Mesothelial cell of epicardium (in vitro differentiated cells): Measurements from ENCODE around the gene CTNND2. TPM values are rescaled to one million over a fixed set of nuclear protein-coding genes. Genes with fewer than 3 reads are reported as not detected.

Experiments used
- DNase-seq, 2 experiments: peaks; one replicate each; pipeline ENCODE4 v3.0.0; 2021; ENCODE audit warnings: low spot score in 2 of 2; ENCODE audit not compliant: unreplicated experiment in 2 of 2
- H3K27ac Mint-ChIP-seq: 2 replicates; pipeline ENCODE4 v1.8.0; 2021; ENCODE audit warnings: mixed read lengths
- H3K27me3 Mint-ChIP-seq: 2 replicates; pipeline ENCODE4 v1.8.0; 2021; ENCODE audit warnings: low read depth, mixed read lengths
- H3K36me3 Mint-ChIP-seq: 2 replicates; pipeline ENCODE4 v1.8.0; 2021; ENCODE audit warnings: mixed read lengths
- H3K4me1 Mint-ChIP-seq: 2 replicates; pipeline ENCODE4 v1.8.0; 2021; ENCODE audit warnings: mixed read lengths
- H3K4me3 Mint-ChIP-seq: 2 replicates; pipeline ENCODE4 v1.8.0; 2021; ENCODE audit warnings: mild to moderate bottlenecking, moderate library complexity, mixed read lengths
- H3K9me3 Mint-ChIP-seq: 2 replicates; pipeline ENCODE4 v1.8.0; 2021; ENCODE audit warnings: mixed read lengths
- CTCF ChIP-seq: fragments of 200-600 bp; sonication (generic); IDR thresholded peaks from one replicate; pipeline ENCODE4 v1.5.0; 2021; ENCODE audit warnings: antibody characterized with exemption; ENCODE audit not compliant: unreplicated experiment
- total RNA-seq: library from RNA; stranded (reverse); gene quantifications from 3 replicates; pipeline ENCODE4 v1.2.1, GENCODE V29; 2021

Gene CTNND2
- total RNA-seq, 1 donor from 2014 or later = 7.9 TPM

- no peak for DNase-seq
- no peaks in the 10 kb centered on the region for H3K36me3 Mint-ChIP-seq
- TF ChIP-seq CTCF = no peak
- peaks cover 24% of the 10 kb centered on the region for H3K9me3 Mint-ChIP-seq
- peaks cover 15% of the 10 kb centered on the region for H3K27me3 Mint-ChIP-seq
- no peak overlapping the region for H3K27ac Mint-ChIP-seq
- H3K4me1 Mint-ChIP-seq = no peaks in the 10 kb centered on the region
- no peak overlapping the region for H3K4me3 Mint-ChIP-seq
Measured at GRCh38 chr5:10927608-10928007, 976.6 kb downstream of the CTNND2 start.

- H3K9me3 Mint-ChIP-seq = peaks cover 5% of the 10 kb centered on the region
- H3K4me3 Mint-ChIP-seq = no peak overlapping the region
- no peak overlapping the region for H3K27ac Mint-ChIP-seq
- TF ChIP-seq CTCF = no peak
- H3K27me3 Mint-ChIP-seq = peaks cover 31% of the 10 kb centered on the region
- no peaks in the 10 kb centered on the region for H3K4me1 Mint-ChIP-seq
- H3K36me3 Mint-ChIP-seq = no peaks in the 10 kb centered on the region
- no peak for DNase-seq
Measured at GRCh38 chr5:10923310-10923709, 980.9 kb downstream of the CTNND2 start.
